Liver (tissue), 9 donors: ENCODE data around the gene OTOF. TPM values are rescaled to one million over a fixed set of nuclear protein-coding genes. Genes with fewer than 3 reads are reported as not detected.

ENCODE experiments used
- DNase-seq: peaks from one replicate; pipeline ENCODE4 v3.0.0-alpha.2; 2017; ENCODE audit warnings: low spot score
- H3K27ac ChIP-seq, 2 donors: one replicate each; pipeline ENCODE4 v1.7.0; 2013; ENCODE audit warnings: inconsistent platforms in 2 of 2, low read length in 2 of 2, control low read depth in 1 of 2, low read depth in 1 of 2, mild to moderate bottlenecking in 1 of 2
- H3K27me3 ChIP-seq, 4 donors: one replicate each; pipeline versions ENCODE4 v1.6.1 to v1.7.0; 2013; ENCODE audit warnings: low read length in 3 of 4, inconsistent platforms in 1 of 4, mild to moderate bottlenecking in 1 of 4, moderate library complexity in 1 of 4; ENCODE audit not compliant: control insufficient read depth in 4 of 4, insufficient read depth in 4 of 4
- H3K36me3 ChIP-seq, 4 donors: one replicate each; pipeline versions ENCODE4 v1.6.1 to v1.7.0; 2013; ENCODE audit warnings: low read length in 3 of 4, mild to moderate bottlenecking in 3 of 4, low read depth in 1 of 4, moderate library complexity in 1 of 4; ENCODE audit not compliant: control insufficient read depth in 4 of 4, insufficient read depth in 3 of 4
- H3K4me1 ChIP-seq, 4 donors: one replicate each; pipeline versions ENCODE4 v1.6.1 to v1.7.0; 2013; ENCODE audit warnings: low read length in 3 of 4, mild to moderate bottlenecking in 3 of 4, moderate library complexity in 1 of 4; ENCODE audit not compliant: control insufficient read depth in 4 of 4, insufficient read depth in 4 of 4
- H3K4me3 ChIP-seq, 3 donors: one replicate each; pipeline versions ENCODE4 v1.6.1 to v1.7.0; 2013; ENCODE audit warnings: low read length in 3 of 3, control low read depth in 1 of 3, low read depth in 1 of 3, mild to moderate bottlenecking in 1 of 3
- H3K9ac ChIP-seq, 2 donors: one replicate each; pipeline ENCODE4 v1.7.0; 2013; ENCODE audit warnings: low read length in 2 of 2, mild to moderate bottlenecking in 2 of 2, moderate library complexity in 2 of 2, control low read depth in 1 of 2, low read depth in 1 of 2
- H3K9me3 ChIP-seq, 4 donors: one replicate each; pipeline versions ENCODE4 v1.6.1 to v1.7.0; 2013; ENCODE audit warnings: low read length in 3 of 4; ENCODE audit not compliant: control insufficient read depth in 4 of 4
- EGR1 ChIP-seq, 2 donors: IDR thresholded peaks; 2 replicates each; pipeline ENCODE4 v1.6.1; 2016 to 2018; ENCODE audit warnings: antibody characterized with exemption in 2 of 2, low read depth in 2 of 2
- FOXA1 ChIP-seq: IDR thresholded peaks from 2 replicates; pipeline ENCODE4 v1.6.1; 2016; ENCODE audit warnings: antibody characterized with exemption
- FOXA2 ChIP-seq: IDR thresholded peaks from 2 replicates; pipeline ENCODE4 v1.6.1; 2016; ENCODE audit warnings: antibody characterized with exemption
- GABPA ChIP-seq, 2 donors: IDR thresholded peaks in 1 of 2; conservative IDR thresholded peaks in 1 of 2; 2 replicates each; pipeline ENCODE4 v1.6.1; 2016; ENCODE audit warnings: antibody characterized with exemption in 2 of 2, mild to moderate bottlenecking in 1 of 2, moderate library complexity in 1 of 2
- HNF4A ChIP-seq, 2 donors: conservative IDR thresholded peaks; 2 replicates each; pipeline ENCODE4 v1.6.1; 2016; ENCODE audit warnings: antibody characterized with exemption in 2 of 2, mild to moderate bottlenecking in 2 of 2
- HNF4G ChIP-seq: IDR thresholded peaks from 2 replicates; pipeline ENCODE4 v1.6.1; 2016; ENCODE audit warnings: antibody characterized with exemption
- NR2F2 ChIP-seq: IDR thresholded peaks from 2 replicates; pipeline ENCODE4 v1.6.1; 2016; ENCODE audit warnings: antibody characterized with exemption
- RXRA ChIP-seq, 2 donors: IDR thresholded peaks; 2 replicates each; pipeline ENCODE4 v1.6.1; 2017 to 2018; ENCODE audit warnings: antibody characterized with exemption in 2 of 2, mild to moderate bottlenecking in 1 of 2
- SP1 ChIP-seq: IDR thresholded peaks from 2 replicates; pipeline ENCODE4 v1.6.1; 2018; ENCODE audit warnings: antibody characterized with exemption, mild to moderate bottlenecking
- TAF1 ChIP-seq: conservative IDR thresholded peaks from 2 replicates; pipeline ENCODE4 v1.6.1; 2016; ENCODE audit warnings: antibody characterized with exemption, mild to moderate bottlenecking
- YY1 ChIP-seq: IDR thresholded peaks from 2 replicates; pipeline ENCODE4 v1.6.1; 2016; ENCODE audit warnings: antibody characterized with exemption, mild to moderate bottlenecking
- WGBS: extraction: QIAGEN DNeasy Blood & Tissue Kit; methylation state at CpG from one replicate; pipeline ENCODE4 v1.1.7; 2013; 5-methylcytosine and 5-hydroxymethylcytosine counted together
- polyA plus RNA-seq, 2 donors: library from polyadenylated mRNA; stranded (reverse) in 1 of 2; unstranded in 1 of 2; fragments of 200-250 nt in 1 of 2; fragments of >200 nt in 1 of 2; fragmentation: Nextera tagmentation in 1 of 2; extraction: Ambion mirVana in 1 of 2; gene quantifications; one replicate each; pipeline versions ENCODE4 v1.2.1 to v1.2.3, GENCODE V29; 2013 to 2015
- total RNA-seq, 2 donors: library from RNA; depleted of rRNA; stranded (reverse); fragments of >200 nt; gene quantifications; one replicate each; pipeline ENCODE4 v1.2.3, GENCODE V29; 2014
- TF ChIP-seq, protein P1 (sequence below): fragments of 150-350 bp; IDR thresholded peaks from 2 replicates; pipeline ENCODE4 v1.5.1; 2017; ENCODE audit warnings: improper control_type of control experiment, low read depth, low read length; ENCODE audit not compliant: missing input control
- TF ChIP-seq, protein P2 (sequence below): IDR thresholded peaks from 2 replicates; pipeline ENCODE4 v1.6.1; 2016; ENCODE audit warnings: antibody characterized with exemption
- TF ChIP-seq, protein P3 (sequence below): IDR thresholded peaks from 2 replicates; pipeline ENCODE4 v1.6.1; 2016; ENCODE audit warnings: antibody characterized with exemption
- TF ChIP-seq, protein P4 (sequence below): IDR thresholded peaks from 2 replicates; pipeline ENCODE4 v1.6.1; 2016; ENCODE audit warnings: antibody characterized with exemption, mild to moderate bottlenecking
- donor health status: healthy.
- donor health status: healthy.
- donor health status: healthy.
- donor health status: healthy.
- donor health status: healthy.

The OTOF gene
- total and polyA plus RNA-seq, 4 donors = 0.06 to 0.28 (median 0.07) TPM; not detected in 1

DNA sequence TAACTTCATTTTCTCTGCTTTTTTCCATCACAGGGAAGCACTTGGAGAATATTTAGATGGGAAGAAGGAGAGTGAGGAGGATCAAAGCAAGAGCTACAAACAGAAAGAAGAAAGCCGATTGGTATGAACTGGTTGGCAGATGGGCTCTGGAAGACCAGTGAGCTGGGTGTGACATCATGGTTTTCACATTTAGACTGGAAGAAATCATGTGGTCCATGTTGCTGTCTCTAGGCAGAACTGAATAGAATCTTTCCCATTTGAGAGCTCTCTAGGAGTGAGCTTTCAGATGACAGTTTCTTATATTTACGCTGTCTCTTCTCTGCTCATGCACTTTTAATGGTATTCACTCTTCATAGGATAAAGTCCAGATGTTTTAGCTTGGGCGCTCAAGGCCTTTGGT lies 63.6 kb downstream of the OTOF start (continued):
- TF ChIP-seq, protein P1, sequence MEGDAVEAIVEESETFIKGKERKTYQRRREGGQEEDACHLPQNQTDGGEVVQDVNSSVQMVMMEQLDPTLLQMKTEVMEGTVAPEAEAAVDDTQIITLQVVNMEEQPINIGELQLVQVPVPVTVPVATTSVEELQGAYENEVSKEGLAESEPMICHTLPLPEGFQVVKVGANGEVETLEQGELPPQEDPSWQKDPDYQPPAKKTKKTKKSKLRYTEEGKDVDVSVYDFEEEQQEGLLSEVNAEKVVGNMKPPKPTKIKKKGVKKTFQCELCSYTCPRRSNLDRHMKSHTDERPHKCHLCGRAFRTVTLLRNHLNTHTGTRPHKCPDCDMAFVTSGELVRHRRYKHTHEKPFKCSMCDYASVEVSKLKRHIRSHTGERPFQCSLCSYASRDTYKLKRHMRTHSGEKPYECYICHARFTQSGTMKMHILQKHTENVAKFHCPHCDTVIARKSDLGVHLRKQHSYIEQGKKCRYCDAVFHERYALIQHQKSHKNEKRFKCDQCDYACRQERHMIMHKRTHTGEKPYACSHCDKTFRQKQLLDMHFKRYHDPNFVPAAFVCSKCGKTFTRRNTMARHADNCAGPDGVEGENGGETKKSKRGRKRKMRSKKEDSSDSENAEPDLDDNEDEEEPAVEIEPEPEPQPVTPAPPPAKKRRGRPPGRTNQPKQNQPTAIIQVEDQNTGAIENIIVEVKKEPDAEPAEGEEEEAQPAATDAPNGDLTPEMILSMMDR = no peak
- TF ChIP-seq NR2F2 (no peak), FOXA2 (no peak), SP1 (no peak), TAF1 (no peak), RXRA (IDR thresholded peaks at IDR 0.05) (no peak), EGR1 (IDR thresholded peaks at IDR 0.05; ENCODE audit: low read depth in 2 of 2) (no peak)
- TF ChIP-seq, protein P2, sequence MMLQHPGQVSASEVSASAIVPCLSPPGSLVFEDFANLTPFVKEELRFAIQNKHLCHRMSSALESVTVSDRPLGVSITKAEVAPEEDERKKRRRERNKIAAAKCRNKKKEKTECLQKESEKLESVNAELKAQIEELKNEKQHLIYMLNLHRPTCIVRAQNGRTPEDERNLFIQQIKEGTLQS = no peak
- TF ChIP-seq, protein P3, sequence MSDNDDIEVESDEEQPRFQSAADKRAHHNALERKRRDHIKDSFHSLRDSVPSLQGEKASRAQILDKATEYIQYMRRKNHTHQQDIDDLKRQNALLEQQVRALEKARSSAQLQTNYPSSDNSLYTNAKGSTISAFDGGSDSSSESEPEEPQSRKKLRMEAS = no peak

DNA sequence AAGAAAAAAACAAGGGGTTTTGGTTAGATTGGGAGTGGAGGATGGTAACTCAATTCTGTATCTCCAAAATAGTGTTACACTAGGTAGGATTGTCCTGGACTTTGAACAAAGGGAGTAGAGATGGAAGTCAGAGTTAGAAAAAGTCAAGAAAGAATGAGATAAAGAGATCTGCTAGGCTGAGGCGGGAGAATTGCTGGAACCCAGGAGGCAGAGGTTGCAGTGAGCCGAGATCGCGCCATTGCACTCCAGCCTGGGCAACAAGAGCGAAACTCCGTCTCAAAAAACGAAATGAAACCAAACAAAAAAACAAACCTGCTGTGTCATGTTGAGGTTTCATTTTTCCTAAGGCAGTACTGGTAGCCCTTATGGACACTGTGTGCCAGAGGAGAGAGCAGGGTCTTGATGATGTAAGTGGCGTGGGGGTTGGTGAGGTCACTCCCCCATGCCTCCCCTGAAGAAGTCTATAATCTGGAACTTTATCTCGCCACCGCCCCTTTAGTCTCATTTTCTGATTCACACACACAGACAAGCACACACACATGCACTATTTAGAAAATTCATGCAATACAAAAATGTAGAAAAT lies 65.7 kb downstream of the OTOF start:
- TF ChIP-seq, protein P1 = no peak
- TF ChIP-seq, protein P3 = no peak
- TF ChIP-seq HNF4A (conservative IDR thresholded peaks at IDR 0.05) (peak; percentile 41 to 48), HNF4G (no peak), YY1 (peak; percentile 63), GABPA (IDR thresholded peaks at IDR 0.05 in 1 of 2, conservative IDR thresholded peaks at IDR 0.05 in 1 of 2) (no peak), FOXA1 (no peak), TAF1 (no peak)
- TF ChIP-seq, protein P4, sequence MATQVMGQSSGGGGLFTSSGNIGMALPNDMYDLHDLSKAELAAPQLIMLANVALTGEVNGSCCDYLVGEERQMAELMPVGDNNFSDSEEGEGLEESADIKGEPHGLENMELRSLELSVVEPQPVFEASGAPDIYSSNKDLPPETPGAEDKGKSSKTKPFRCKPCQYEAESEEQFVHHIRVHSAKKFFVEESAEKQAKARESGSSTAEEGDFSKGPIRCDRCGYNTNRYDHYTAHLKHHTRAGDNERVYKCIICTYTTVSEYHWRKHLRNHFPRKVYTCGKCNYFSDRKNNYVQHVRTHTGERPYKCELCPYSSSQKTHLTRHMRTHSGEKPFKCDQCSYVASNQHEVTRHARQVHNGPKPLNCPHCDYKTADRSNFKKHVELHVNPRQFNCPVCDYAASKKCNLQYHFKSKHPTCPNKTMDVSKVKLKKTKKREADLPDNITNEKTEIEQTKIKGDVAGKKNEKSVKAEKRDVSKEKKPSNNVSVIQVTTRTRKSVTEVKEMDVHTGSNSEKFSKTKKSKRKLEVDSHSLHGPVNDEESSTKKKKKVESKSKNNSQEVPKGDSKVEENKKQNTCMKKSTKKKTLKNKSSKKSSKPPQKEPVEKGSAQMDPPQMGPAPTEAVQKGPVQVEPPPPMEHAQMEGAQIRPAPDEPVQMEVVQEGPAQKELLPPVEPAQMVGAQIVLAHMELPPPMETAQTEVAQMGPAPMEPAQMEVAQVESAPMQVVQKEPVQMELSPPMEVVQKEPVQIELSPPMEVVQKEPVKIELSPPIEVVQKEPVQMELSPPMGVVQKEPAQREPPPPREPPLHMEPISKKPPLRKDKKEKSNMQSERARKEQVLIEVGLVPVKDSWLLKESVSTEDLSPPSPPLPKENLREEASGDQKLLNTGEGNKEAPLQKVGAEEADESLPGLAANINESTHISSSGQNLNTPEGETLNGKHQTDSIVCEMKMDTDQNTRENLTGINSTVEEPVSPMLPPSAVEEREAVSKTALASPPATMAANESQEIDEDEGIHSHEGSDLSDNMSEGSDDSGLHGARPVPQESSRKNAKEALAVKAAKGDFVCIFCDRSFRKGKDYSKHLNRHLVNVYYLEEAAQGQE = peak; percentile 15
- DNase-seq = no peak
- Histone ChIP-seq H3K9me3 (no peaks in the 10 kb centered on the region), H3K9ac (no peak overlapping the region), H3K27me3 (no peaks in the 10 kb centered on the region), H3K4me1 (peaks cover 0 to 4% (median under 1%) of the 10 kb centered on the region in 4 donors), H3K27ac (peak overlapping the region; percentile 35 to 49), H3K36me3 (no peaks in the 10 kb centered on the region), H3K4me3 (peak overlapping the region; percentile 18 to 59 (median 55))
- 60% methylated on average over 10 of the region's 10 CpGs for WGBS
